H9 (cell line): ENCODE results near the gene TBP. TPM values are rescaled to one million over a fixed set of nuclear protein-coding genes. Genes with fewer than 3 reads are reported as not detected.

ENCODE experiments used
- DNase-seq: peaks from one replicate; pipeline ENCODE4 v3.0.0-alpha.2; 2017
- H2AFZ ChIP-seq: one replicate; pipeline ENCODE4 v1.6.1; 2013; ENCODE audit warnings: mild to moderate bottlenecking, low read length, control low read depth, moderate library complexity
- H2AK5ac ChIP-seq: 2 replicates; pipeline ENCODE4 v1.6.1; 2013; ENCODE audit warnings: low read length, control low read depth, mixed read lengths; ENCODE audit not compliant: insufficient read length
- H2BK120ac ChIP-seq: one replicate; pipeline ENCODE4 v1.6.1; 2013; ENCODE audit warnings: low read depth, mild to moderate bottlenecking, low read length, control low read depth, inconsistent platforms; ENCODE audit not compliant: poor library complexity, severe bottlenecking
- H2BK12ac ChIP-seq: 2 replicates; pipeline ENCODE4 v1.6.1; 2013; ENCODE audit warnings: low read length, control low read depth, mixed read lengths, low read depth; ENCODE audit not compliant: insufficient read length
- H2BK15ac ChIP-seq: 2 replicates; pipeline ENCODE4 v1.6.1; 2013; ENCODE audit warnings: low read depth, low read length, control low read depth
- H2BK20ac ChIP-seq: one replicate; pipeline ENCODE4 v1.6.1; 2013; ENCODE audit warnings: low read depth, mild to moderate bottlenecking, low read length, control low read depth, inconsistent platforms; ENCODE audit not compliant: poor library complexity, severe bottlenecking
- H2BK5ac ChIP-seq: 2 replicates; pipeline ENCODE4 v1.6.1; 2013; ENCODE audit warnings: low read length, control low read depth, mixed read lengths; ENCODE audit not compliant: insufficient read length
- H3K14ac ChIP-seq: 2 replicates; pipeline ENCODE4 v1.6.1; 2013; ENCODE audit warnings: low read length, control low read depth; ENCODE audit not compliant: insufficient read depth
- H3K18ac ChIP-seq: 2 replicates; pipeline ENCODE4 v1.6.1; 2013; ENCODE audit warnings: low read depth, mild to moderate bottlenecking, mixed read lengths, low read length, control low read depth; ENCODE audit not compliant: insufficient read length
- H3K23ac ChIP-seq: 2 replicates; pipeline ENCODE4 v1.6.1; 2013; ENCODE audit warnings: low read length, control low read depth, mixed read lengths, low read depth; ENCODE audit not compliant: insufficient read length
- H3K23me2 ChIP-seq: 2 replicates; pipeline ENCODE4 v1.6.1; 2013; ENCODE audit warnings: low read depth, mild to moderate bottlenecking, mixed read lengths, low read length, control low read depth; ENCODE audit not compliant: insufficient read length, poor library complexity, severe bottlenecking
- H3K27ac ChIP-seq: 2 replicates; pipeline ENCODE4 v1.5.1; 2013; ENCODE audit warnings: low read length, control low read depth, mixed read lengths, low read depth; ENCODE audit not compliant: insufficient read length
- H3K27me3 ChIP-seq: 2 replicates; pipeline ENCODE4 v1.6.1; 2013; ENCODE audit warnings: low read length, control low read depth, inconsistent platforms; ENCODE audit not compliant: insufficient read depth
- H3K4ac ChIP-seq: 2 replicates; pipeline ENCODE4 v1.6.1; 2013; ENCODE audit warnings: low read depth, mild to moderate bottlenecking, control low read depth, inconsistent platforms, low read length, moderate library complexity
- H3K4me1 ChIP-seq: 2 replicates; pipeline ENCODE4 v1.6.1; 2013; ENCODE audit warnings: low read length, control low read depth, inconsistent platforms; ENCODE audit not compliant: insufficient read depth
- H3K4me2 ChIP-seq: 2 replicates; pipeline ENCODE4 v1.6.1; 2013; ENCODE audit warnings: low read length, control low read depth, mixed read lengths; ENCODE audit not compliant: insufficient read length, insufficient read depth
- H3K56ac ChIP-seq: 2 replicates; pipeline ENCODE4 v1.6.1; 2013; ENCODE audit warnings: low read depth, mild to moderate bottlenecking, mixed read lengths, low read length, control low read depth; ENCODE audit not compliant: insufficient read length
- H3K79me1 ChIP-seq: 2 replicates; pipeline ENCODE4 v1.6.1; 2013; ENCODE audit warnings: low read depth, mild to moderate bottlenecking, moderate library complexity, low read length, control low read depth, inconsistent platforms; ENCODE audit not compliant: insufficient read depth, poor library complexity, severe bottlenecking
- H3K79me2 ChIP-seq: 2 replicates; pipeline ENCODE4 v1.6.1; 2013; ENCODE audit warnings: low read length, control low read depth, inconsistent platforms; ENCODE audit not compliant: insufficient read depth
- H3K9ac ChIP-seq: 2 replicates; pipeline ENCODE4 v1.6.1; 2013; ENCODE audit warnings: low read length, control low read depth, mixed read lengths; ENCODE audit not compliant: insufficient read length; ENCODE audit errors: extremely low read depth
- H3K9me3 ChIP-seq: one replicate; pipeline ENCODE4 v1.6.1; 2013; ENCODE audit warnings: low read depth, low read length, inconsistent platforms; ENCODE audit not compliant: control insufficient read depth
- H3T11ph ChIP-seq: one replicate; pipeline ENCODE4 v1.6.1; 2013; ENCODE audit warnings: mild to moderate bottlenecking, low read length, control low read depth, inconsistent platforms
- H4K20me1 ChIP-seq: one replicate; pipeline ENCODE4 v1.6.1; 2013; ENCODE audit not compliant: control insufficient read depth, insufficient read length, insufficient read depth
- H4K5ac ChIP-seq: 2 replicates; pipeline ENCODE4 v1.6.1; 2013; ENCODE audit warnings: low read depth, mild to moderate bottlenecking, mixed read lengths, low read length, control low read depth; ENCODE audit not compliant: insufficient read length
- H4K8ac ChIP-seq: replicated peaks from 2 replicates; pipeline ENCODE4 v1.6.1; 2013; ENCODE audit warnings: low read length, control low read depth, mixed read lengths, low read depth; ENCODE audit not compliant: insufficient read length
- H4K91ac ChIP-seq: 2 replicates; pipeline ENCODE4 v1.6.1; 2013; ENCODE audit warnings: low read depth, mild to moderate bottlenecking, moderate library complexity, mixed read lengths, low read length, control low read depth; ENCODE audit not compliant: insufficient read length
- H3K27ac Mint-ChIP-seq, 3 experiments: 2 replicates in 2 of 3; 3 replicates in 1 of 3; pipeline ENCODE4 v1.8.0; 2020 to 2021; ENCODE audit warnings: mixed read lengths in 3 of 3, mild to moderate bottlenecking in 1 of 3, moderate library complexity in 1 of 3
- H3K27me3 Mint-ChIP-seq: 2 replicates; pipeline ENCODE4 v1.8.0; 2021; ENCODE audit warnings: low read depth, mild to moderate bottlenecking, moderate library complexity, mixed read lengths
- H3K36me3 Mint-ChIP-seq, 3 experiments: 2 replicates in 2 of 3; 3 replicates in 1 of 3; pipeline ENCODE4 v1.8.0; 2020 to 2021; ENCODE audit warnings: low read depth in 3 of 3, mixed read lengths in 3 of 3; ENCODE audit not compliant: insufficient read depth in 1 of 3
- H3K4me1 Mint-ChIP-seq, 2 experiments: 2 replicates each; pipeline ENCODE4 v1.8.0; 2020; ENCODE audit warnings: mixed read lengths in 2 of 2
- H3K4me3 Mint-ChIP-seq, 2 experiments: 2 replicates in 1 of 2; 3 replicates in 1 of 2; pipeline ENCODE4 v1.8.0; 2020 to 2021; ENCODE audit warnings: mild to moderate bottlenecking in 2 of 2, mixed read lengths in 2 of 2, moderate library complexity in 1 of 2
- H3K9me3 Mint-ChIP-seq, 2 experiments: 2 replicates in 1 of 2; 3 replicates in 1 of 2; pipeline ENCODE4 v1.8.0; 2020; ENCODE audit warnings: mild to moderate bottlenecking in 2 of 2, mixed read lengths in 2 of 2, moderate library complexity in 1 of 2
- WGBS: extraction: QIAGEN DNeasy Blood & Tissue Kit; methylation state at CpG from one replicate; pipeline ENCODE4 v1.1.7; 2013; ENCODE audit warnings: missing lambda C conversion rate, low lambda C conversion rate, mixed read lengths; ENCODE audit not compliant: insufficient read length; ENCODE audit errors: extremely low coverage; 5-methylcytosine and 5-hydroxymethylcytosine counted together
- total RNA-seq: library from RNA; stranded (reverse); gene quantifications from 2 replicates; pipeline ENCODE4 v1.2.1, GENCODE V29; 2021
- TF ChIP-seq, protein P1 (sequence below): fragments of 200-600 bp; sonication (generic); conservative IDR thresholded peaks from 3 replicates; pipeline ENCODE4 v1.8.0; 2021; ENCODE audit warnings: antibody characterized with exemption, mild to moderate bottlenecking

TBP gene
- total RNA-seq, 1 experiment from 2014 or later: 22.6 TPM

DNA sequence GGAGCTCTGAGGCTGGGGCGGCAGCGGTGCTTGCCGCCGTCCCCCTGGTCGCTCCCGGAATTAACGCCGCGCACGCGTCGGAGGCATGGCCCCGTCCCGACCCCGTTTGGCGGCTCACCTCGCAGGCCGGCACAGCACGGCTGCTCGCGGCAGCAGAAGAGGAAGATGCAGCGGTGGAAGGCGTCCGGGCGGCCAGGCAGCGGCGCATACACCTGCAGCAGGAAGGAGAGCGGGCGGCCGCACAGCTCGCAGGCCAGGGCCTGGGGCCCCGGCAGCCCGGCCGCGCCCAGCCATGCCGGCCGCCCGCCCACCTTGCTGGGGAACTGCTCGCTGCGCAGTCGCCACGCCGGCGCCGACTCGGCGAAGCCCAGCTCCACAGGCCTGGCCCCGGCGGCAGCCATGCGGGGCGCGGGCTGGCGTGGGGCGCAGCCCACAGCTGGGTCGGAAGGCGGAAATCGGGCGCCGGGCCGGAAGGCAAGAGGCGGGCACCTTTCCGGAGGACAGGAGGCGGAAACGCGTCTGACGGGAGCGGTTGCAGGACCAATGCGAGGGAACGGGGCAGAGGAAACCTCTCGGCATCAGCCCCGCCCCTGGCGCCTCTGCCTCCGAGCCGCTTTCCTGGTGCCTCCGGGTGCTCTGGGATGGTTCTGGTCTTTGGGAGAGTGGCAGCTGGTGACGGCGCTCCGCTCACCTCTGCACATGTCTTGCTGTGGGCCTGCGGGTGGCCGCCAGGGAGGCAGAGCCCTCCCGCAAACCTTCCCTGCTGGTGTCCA lies 30.2 kb downstream of the TBP start, which contains the start of gene PDCD2:
PDCD2 (minus strand) TSS at position 457 of the 773 bp plus-strand sequence; CDS start at position 401, 56 bp downstream.
- no peak within 1 kb of the TSS for H2AFZ ChIP-seq
- H3K23me2 ChIP-seq: peaks cover 8% of the 10 kb centered on the region
- H3K36me3 Mint-ChIP-seq: peaks cover 20 to 42% (median 25%) of the 10 kb centered on the region in 3 experiments; a peak in 6 of 7 replicates
- WGBS: no CpG with 5 or more reads among the region's 81 CpGs
- peak within 1 kb of the TSS; percentile 78 for H3K9ac ChIP-seq
- peaks cover 3% of the 10 kb centered on the region for H3K79me1 ChIP-seq
- peak within 1 kb of the TSS; percentile 65 for H3K27ac ChIP-seq
- peak within 1 kb of the TSS; percentile 87 for H3K4me2 ChIP-seq
- no peak within 1 kb of the TSS for H2BK12ac ChIP-seq
- no peak within 1 kb of the TSS for H4K91ac ChIP-seq
- peaks cover 5% of the 10 kb centered on the region; the same call in 1 of the 2 replicates for H3K4me1 ChIP-seq
- peaks cover 1 to 3% of the 10 kb centered on the region in 2 experiments; a peak in 4 of 5 replicates for H3K9me3 Mint-ChIP-seq
- peaks cover 7% of the 10 kb centered on the region; the same call in 1 of the 2 replicates for H3K79me2 ChIP-seq
- no peak within 1 kb of the TSS for H2BK120ac ChIP-seq
- H4K5ac ChIP-seq: no peak within 1 kb of the TSS
- peak within 1 kb of the TSS; percentile 27 for H3K18ac ChIP-seq
- TF ChIP-seq, protein P1, sequence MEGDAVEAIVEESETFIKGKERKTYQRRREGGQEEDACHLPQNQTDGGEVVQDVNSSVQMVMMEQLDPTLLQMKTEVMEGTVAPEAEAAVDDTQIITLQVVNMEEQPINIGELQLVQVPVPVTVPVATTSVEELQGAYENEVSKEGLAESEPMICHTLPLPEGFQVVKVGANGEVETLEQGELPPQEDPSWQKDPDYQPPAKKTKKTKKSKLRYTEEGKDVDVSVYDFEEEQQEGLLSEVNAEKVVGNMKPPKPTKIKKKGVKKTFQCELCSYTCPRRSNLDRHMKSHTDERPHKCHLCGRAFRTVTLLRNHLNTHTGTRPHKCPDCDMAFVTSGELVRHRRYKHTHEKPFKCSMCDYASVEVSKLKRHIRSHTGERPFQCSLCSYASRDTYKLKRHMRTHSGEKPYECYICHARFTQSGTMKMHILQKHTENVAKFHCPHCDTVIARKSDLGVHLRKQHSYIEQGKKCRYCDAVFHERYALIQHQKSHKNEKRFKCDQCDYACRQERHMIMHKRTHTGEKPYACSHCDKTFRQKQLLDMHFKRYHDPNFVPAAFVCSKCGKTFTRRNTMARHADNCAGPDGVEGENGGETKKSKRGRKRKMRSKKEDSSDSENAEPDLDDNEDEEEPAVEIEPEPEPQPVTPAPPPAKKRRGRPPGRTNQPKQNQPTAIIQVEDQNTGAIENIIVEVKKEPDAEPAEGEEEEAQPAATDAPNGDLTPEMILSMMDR: no peak
- H3K27ac Mint-ChIP-seq: peak within 1 kb of the TSS; percentile 98 to 99 (median 99)
- H2AK5ac ChIP-seq: no peak within 1 kb of the TSS
- DNase-seq: peak; percentile 94
- no peaks in the 10 kb centered on the region; the same call in 1 of the 2 replicates for H3K27me3 Mint-ChIP-seq
- H3K4me3 Mint-ChIP-seq: peak within 1 kb of the TSS; percentile 97 to 98
- H3K4me1 Mint-ChIP-seq: peaks cover 19 to 25% of the 10 kb centered on the region in 2 experiments
- H4K8ac ChIP-seq: no peak within 1 kb of the TSS
- H3K56ac ChIP-seq: no peak within 1 kb of the TSS
- H3K9me3 ChIP-seq: no peaks in the 10 kb centered on the region
- no peak within 1 kb of the TSS for H3K4ac ChIP-seq
- H2BK20ac ChIP-seq: no peak within 1 kb of the TSS
- H4K20me1 ChIP-seq: peaks cover 4% of the 10 kb centered on the region
- no peaks in the 10 kb centered on the region for H3K27me3 ChIP-seq
- H2BK15ac ChIP-seq: no peak within 1 kb of the TSS
- no peak within 1 kb of the TSS for H3T11ph ChIP-seq
- H2BK5ac ChIP-seq: peak within 1 kb of the TSS; percentile 35
- no peak within 1 kb of the TSS for H3K23ac ChIP-seq
- H3K14ac ChIP-seq: peak within 1 kb of the TSS; percentile 81
